ENCODE results near the gene PSMA5. TPM values are rescaled to one million over a fixed set of nuclear protein-coding genes. Genes with fewer than 3 reads are reported as not detected.

The PSMA5 gene
- total and polyA plus RNA-seq, 10 of the 15 experiments (the other 5 are each of a cell fraction or from before 2014, with no cell fraction given), result 58.7 to 271 (median 187) TPM

GRCh38 chr1:109426281-109427170 is at the start of gene PSMA5 (continued):
- no peak for TF ChIP-seq EGR1 (IDR thresholded peaks at IDR 0.05; ENCODE audit: borderline replicate concordance in 1 of 2, low read depth in 2 of 2, low read length in 2 of 2)
- TF ChIP-seq LARP7 (IDR thresholded peaks at IDR 0.05), result no peak
- TF ChIP-seq SMAD1 (IDR thresholded peaks at IDR 0.05; ENCODE audit: low read depth, partially characterized antibody), result peak; percentile 32
- peak; percentile 89 for TF ChIP-seq ZBTB40 (IDR thresholded peaks at IDR 0.05; ENCODE audit: borderline replicate concordance)
- no peak for TF ChIP-seq CEBPB (IDR thresholded peaks at IDR 0.05; ENCODE audit: borderline replicate concordance in 1 of 2, low read depth in 2 of 2, low read length in 2 of 2)
- TF ChIP-seq ZBTB11 (CRISPR knock-in tag; IDR thresholded peaks at IDR 0.05), result no peak; the same call in 1 of the 2 replicates
- TF ChIP-seq POLR2A (IDR thresholded peaks at IDR 0.05; ENCODE audit: low read depth, low read length), result peak; percentile 100
- no peak for TF ChIP-seq CBX5 (IDR thresholded peaks at IDR 0.05; ENCODE audit: low read depth)
- TF ChIP-seq, protein P1, sequence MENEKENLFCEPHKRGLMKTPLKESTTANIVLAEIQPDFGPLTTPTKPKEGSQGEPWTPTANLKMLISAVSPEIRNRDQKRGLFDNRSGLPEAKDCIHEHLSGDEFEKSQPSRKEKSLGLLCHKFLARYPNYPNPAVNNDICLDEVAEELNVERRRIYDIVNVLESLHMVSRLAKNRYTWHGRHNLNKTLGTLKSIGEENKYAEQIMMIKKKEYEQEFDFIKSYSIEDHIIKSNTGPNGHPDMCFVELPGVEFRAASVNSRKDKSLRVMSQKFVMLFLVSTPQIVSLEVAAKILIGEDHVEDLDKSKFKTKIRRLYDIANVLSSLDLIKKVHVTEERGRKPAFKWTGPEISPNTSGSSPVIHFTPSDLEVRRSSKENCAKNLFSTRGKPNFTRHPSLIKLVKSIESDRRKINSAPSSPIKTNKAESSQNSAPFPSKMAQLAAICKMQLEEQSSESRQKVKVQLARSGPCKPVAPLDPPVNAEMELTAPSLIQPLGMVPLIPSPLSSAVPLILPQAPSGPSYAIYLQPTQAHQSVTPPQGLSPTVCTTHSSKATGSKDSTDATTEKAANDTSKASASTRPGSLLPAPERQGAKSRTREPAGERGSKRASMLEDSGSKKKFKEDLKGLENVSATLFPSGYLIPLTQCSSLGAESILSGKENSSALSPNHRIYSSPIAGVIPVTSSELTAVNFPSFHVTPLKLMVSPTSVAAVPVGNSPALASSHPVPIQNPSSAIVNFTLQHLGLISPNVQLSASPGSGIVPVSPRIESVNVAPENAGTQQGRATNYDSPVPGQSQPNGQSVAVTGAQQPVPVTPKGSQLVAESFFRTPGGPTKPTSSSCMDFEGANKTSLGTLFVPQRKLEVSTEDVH (IDR thresholded peaks at IDR 0.05; ENCODE audit: low read depth, partially characterized antibody), result no peak
- TF ChIP-seq PAX8 (IDR thresholded peaks at IDR 0.05), result no peak
- no peak; the same call in 1 of the 2 replicates for TF ChIP-seq MLLT1 (IDR thresholded peaks at IDR 0.05)
- TF ChIP-seq HDGF (IDR thresholded peaks at IDR 0.05), result peak; percentile 91
- TF ChIP-seq FOS (IDR thresholded peaks at IDR 0.05; ENCODE audit: borderline replicate concordance, extremely low read depth, insufficient read length), result peak; percentile 88
- TF ChIP-seq ZNF274 (IDR thresholded peaks at IDR 0.05; ENCODE audit: insufficient read depth, insufficient read length), result no peak
- TF ChIP-seq SP1 (IDR thresholded peaks at IDR 0.05; ENCODE audit: low read depth, low read length), result peak; percentile 98
